GM18508 (cell line): ENCODE results near the gene PTPRU.

Experiments used
- ATAC-seq: cut with Tn5 transposase; IDR thresholded peaks from one replicate; pipeline ENCODE4 v1.9.1; 2021; ENCODE audit warnings: moderate number of reproducible peaks; ENCODE audit not compliant: insufficient read depth, unreplicated experiment

Gene PTPRU

GRCh38 chr1:29326123-29326522, 89.8 kb downstream of the PTPRU start:
- ATAC-seq: no peak

DNA sequence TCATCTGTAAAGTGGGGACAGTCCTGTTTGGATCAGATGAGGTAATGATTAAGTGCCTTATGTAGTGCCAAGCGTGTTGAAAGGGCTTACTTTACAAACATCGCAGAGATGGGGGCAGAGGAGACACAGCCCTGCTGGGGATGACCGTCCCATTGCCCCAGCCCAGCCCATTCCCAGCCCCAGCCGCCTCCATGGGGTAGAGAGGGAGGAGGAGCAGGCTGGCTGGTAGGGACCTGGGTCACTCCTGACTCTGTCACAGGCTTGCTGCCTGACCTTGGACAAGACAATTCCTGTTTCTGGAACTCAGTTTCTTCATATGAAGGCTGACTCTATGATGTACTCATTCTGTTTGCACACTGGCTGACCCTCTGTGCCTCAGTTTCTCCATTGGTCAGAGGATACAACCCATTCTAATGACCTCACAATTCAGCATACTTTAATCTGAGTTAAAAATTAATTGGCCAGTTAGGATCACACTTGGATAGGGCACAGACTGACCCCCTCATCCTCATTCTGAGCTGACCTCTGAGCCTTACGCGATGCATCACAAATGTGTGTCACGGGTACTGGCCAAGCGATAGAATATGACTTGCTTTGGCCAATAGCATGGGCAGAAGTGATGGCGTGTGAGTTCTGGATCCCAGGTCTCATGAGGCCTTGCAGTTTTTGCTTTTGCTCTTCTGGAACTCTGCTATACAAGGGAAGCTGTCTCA, 91.1 kb downstream of the PTPRU start:
- ATAC-seq: no peak

- no peak for ATAC-seq
These were observed 92.9 kb downstream of the PTPRU start for GRCh38 chr1:29329022-29329775.

- no peak for ATAC-seq
These were observed 93.8 kb downstream of the PTPRU start for GRCh38 chr1:29330089-29330488.

DNA sequence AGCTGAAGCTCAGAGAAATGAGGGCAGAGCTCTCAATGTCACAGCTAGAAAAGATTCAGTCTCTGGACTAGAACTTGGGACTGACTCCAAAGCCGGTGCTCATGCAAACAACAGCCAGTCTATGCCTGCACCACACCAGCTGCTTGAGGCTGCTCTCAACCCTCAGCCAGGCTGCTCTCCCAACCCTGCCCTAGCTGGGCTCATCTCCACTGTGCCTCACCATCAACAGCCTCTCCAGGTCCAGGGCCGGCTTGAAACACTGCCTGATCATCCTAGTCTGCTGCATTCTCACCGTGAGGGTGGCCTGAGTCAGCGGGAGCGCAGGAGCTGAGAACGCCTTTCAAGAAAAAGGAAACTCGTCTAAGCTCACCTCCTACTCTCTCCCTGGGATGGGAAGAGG, 94.5 kb downstream of the PTPRU start:
- ATAC-seq: no peak

- ATAC-seq: no peak
These were observed 95.0 kb downstream of the PTPRU start for GRCh38 chr1:29331309-29331708.

DNA sequence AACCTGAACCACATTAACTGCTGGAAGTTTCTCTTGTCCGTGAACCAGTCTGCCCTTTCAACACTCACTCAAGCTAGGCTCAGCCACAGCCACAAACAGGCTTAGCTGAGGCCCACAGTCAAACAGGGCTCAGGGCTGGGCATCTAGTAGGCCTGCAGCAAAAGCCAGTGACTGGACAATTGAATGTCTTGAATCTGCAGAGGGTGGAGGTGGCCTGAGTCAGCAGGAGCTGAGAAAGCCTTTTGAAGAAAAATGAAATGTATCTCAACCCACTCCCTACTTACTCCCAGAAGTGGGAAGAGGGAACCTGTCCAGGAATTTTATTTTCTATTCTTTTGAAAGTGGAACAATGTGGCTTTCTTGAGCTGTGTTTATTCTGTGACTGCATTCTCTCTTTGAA, 95.4 kb downstream of the PTPRU start:
- ATAC-seq: no peak

DNA sequence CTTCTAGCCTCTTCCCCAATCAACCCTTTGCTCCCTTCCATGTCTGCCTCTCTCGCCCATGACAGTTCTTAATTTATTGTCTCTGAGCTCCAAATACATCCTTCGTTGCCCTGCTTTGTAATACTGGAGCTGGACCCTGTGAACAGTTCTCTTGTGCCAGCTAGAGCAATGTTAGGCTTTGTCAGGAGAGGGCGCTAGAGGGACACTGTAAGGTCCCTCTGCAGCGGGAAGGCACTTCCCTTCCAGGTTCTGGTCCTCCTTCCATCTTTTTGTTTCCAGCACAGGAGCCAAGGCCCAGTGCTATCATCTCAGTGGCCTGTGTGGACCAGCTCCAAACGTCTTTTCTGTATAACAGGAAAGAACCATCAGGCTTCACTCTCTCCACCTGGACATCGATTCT, 95.9 kb downstream of the PTPRU start:
- no peak for ATAC-seq

- no peak for ATAC-seq
These were observed 96.7 kb downstream of the PTPRU start for GRCh38 chr1:29333008-29333407.

GRCh38 chr1:29335573-29335972, 99.3 kb downstream of the PTPRU start:
- ATAC-seq: no peak

DNA sequence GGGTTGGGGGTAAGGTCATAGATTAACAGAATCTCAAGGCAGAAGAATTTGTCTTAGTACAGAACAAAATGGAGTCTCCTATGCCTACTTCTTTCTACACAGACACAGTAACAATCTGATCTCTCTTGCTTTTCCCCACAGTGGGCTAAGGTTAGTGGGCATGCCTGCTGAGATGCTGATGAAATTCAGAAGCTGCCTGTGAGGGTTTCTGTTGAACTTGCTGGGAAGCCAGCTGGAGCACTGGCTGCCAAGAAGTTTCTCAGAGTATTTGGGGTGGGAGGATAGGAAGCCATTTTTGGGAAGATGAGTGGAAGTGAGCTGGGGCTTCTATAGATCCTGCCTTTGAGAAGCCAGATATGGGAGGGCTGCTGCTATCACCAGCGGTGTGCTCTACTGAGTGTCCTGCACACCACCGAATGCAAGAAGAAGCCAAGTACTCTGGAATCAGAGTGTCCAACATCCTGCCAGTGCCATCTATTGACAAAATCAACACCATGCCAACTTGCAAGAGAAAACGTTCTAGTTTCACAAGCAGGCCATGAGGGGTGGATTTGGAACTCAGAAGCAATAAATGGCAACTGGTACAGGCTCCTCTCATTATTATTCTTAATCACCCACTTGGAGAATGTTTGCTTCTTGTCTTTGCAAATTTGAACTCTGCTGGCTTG, 102.7 kb downstream of the PTPRU start:
- no peak for ATAC-seq

DNA sequence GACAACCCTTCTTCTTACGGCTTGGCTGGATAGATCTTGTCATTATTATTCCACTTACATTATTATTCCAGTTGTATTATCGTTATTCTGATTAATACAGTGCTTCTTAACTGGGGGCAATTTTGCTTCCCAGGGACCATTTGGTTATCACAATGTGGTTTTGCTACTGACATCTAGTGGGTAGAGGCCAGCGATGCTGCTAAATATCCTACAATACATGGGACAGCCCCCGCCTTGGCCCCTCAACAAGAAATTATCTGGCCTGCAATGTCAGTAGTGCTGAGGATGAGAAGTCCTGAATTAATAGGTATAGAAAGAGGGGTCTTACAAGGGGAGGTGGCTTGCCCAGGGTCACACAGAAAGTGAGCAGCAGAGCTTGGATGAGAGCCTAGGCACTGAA, 105.6 kb downstream of the PTPRU start:
- no peak for ATAC-seq

DNA sequence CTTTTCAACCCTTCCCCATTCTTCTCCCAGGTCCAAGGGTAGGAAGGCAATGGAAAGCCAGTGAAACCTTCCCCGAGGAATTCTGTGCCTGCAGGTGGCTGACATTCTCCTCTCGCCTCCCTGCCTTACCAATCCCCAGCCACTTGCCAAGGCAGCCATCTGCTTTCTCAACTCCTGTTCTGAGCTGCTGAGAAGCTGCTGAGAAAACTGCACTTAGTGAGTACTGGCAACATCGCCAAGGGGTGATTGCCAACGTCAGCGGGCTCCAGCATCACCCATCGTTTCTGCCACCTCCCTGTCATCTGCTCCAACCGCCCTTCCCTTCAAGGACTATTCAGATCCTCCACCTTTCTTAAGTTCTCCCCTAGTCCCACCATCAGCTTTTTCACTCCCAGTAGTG, 106.0 kb downstream of the PTPRU start:
- no peak for ATAC-seq

- no peak for ATAC-seq
These were observed 106.7 kb downstream of the PTPRU start for GRCh38 chr1:29342983-29343382.

DNA sequence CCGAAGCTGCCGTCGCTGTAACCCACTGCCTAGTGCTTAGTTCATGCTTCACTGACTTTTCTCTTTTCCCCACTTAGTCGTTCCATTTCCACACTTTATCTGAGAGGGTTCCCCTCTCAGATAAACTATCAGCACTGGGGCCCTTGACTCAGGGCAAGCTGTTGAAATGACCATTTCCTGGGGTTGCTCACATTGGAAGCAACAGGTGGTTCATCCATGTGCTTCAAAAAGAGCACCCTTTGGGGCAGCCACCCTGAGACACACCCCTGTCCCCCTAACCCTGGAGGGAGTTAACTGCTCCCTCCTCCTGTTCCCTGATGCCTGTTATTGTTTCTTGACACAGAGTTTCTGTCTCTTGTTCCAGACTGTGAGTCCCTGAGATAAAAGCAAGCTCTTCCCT, 107.2 kb downstream of the PTPRU start:
- no peak for ATAC-seq

- ATAC-seq: no peak
These were observed 107.6 kb downstream of the PTPRU start for GRCh38 chr1:29343908-29344307.

- no peak for ATAC-seq
These were observed 108.0 kb downstream of the PTPRU start for GRCh38 chr1:29344336-29344735.

DNA sequence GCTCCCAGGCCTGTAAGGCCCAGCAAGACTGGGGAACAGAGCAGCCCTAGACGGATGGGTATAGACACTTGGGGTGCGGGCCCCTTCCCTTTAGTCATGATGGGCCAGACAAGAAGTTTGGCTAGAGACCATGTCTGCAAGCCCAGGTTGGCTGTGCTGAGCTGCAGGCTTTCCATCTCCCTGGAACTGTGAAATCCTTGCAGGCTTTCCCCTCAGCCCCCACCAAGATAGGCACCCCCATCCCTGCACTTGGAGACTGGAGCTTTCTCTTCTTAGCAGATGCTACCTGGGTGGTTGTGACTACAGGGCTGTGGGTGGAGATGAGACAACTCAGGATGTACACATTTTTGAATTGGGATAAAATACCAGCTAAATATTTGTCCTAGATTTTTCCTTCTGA, 110.3 kb downstream of the PTPRU start:
- no peak for ATAC-seq

GRCh38 chr1:29349871-29350491, 113.7 kb downstream of the PTPRU start:
- no peak for ATAC-seq

GRCh38 chr1:29352719-29353420, 116.5 kb downstream of the PTPRU start:
- ATAC-seq: no peak
